Breast epithelium (tissue), 3 donors: ENCODE measurements around the gene PDE4D.

Experiments
- POLR2A ChIP-seq: fragments of 450-650 bp; IDR thresholded peaks from one replicate; pipeline ENCODE4 v1.6.1; 2016; ENCODE audit warnings: antibody characterized with exemption, mild to moderate bottlenecking, moderate library complexity
- POLR2AphosphoS5 ChIP-seq, 3 donors: sonication (generic); formaldehyde crosslinking; IDR thresholded peaks; one replicate each; pipeline ENCODE4 v1.6.1; 2017; ENCODE audit warnings: antibody characterized with exemption in 3 of 3
- TF ChIP-seq, protein P1 (sequence below), 3 donors: fragments of 450-650 bp; IDR thresholded peaks; one replicate each; pipeline ENCODE4 v1.5.1; 2016 to 2017; ENCODE audit warnings: antibody characterized with exemption in 3 of 3, mild to moderate bottlenecking in 3 of 3, moderate library complexity in 3 of 3

DNA sequence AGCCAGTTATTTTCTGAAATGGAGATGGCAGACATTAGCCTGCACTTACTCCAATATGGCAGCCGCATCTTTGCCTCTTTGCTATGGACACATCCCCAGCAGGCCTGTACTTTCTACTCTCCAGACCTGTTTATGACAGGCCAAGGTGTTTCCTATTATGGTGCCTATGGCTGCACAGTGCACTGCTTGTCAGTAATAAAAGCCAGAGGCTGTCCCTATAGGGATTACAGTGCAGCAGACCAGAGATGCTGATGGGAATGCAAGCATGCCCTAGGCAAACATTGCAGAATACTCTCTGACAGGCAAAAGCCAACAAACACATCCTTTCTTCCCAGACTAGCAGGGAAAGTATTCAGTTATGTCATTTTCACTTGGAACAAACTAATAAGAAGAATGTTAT is 867.8 kb downstream of the PDE4D start:
- TF ChIP-seq POLR2A (no peak), POLR2AphosphoS5 (IDR thresholded peaks at IDR 0.05) (no peak)
- TF ChIP-seq, protein P1, sequence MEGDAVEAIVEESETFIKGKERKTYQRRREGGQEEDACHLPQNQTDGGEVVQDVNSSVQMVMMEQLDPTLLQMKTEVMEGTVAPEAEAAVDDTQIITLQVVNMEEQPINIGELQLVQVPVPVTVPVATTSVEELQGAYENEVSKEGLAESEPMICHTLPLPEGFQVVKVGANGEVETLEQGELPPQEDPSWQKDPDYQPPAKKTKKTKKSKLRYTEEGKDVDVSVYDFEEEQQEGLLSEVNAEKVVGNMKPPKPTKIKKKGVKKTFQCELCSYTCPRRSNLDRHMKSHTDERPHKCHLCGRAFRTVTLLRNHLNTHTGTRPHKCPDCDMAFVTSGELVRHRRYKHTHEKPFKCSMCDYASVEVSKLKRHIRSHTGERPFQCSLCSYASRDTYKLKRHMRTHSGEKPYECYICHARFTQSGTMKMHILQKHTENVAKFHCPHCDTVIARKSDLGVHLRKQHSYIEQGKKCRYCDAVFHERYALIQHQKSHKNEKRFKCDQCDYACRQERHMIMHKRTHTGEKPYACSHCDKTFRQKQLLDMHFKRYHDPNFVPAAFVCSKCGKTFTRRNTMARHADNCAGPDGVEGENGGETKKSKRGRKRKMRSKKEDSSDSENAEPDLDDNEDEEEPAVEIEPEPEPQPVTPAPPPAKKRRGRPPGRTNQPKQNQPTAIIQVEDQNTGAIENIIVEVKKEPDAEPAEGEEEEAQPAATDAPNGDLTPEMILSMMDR (IDR thresholded peaks at IDR 0.05): no peak
